ENCODE measurements around the gene CENATAC.
"Not testable (repeated sequence)": the region's sequence is repeated elsewhere in the genome, so short reads cannot be mapped to it uniquely, and the experiment has no call there.

CENATAC gene

DNA sequence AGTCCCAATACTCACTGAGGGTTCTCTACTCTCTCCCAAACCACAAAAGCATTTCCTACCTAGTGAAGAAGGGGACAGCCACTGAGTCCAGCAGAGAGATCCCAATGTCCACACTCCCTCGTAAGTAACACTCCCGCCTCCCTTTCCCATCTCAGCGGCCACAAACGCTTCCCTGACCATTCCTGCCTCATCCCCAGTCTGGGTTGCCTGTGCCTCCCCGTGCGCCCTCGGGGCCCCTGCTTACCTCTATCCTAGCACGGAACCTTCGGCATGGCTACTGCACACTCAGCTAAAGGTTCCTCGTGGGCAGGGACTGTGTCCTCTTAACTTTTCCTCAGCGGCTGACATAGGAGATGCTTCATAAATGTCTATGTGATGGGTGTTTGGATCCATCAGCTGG lies 40.4 kb upstream of the CENATAC start:
- H3K4me1 ChIP-seq (ENCODE audit: insufficient read depth, poor library complexity, severe bottlenecking) = no peaks in the 10 kb centered on the region
- no peaks in the 10 kb centered on the region for H3K27me3 ChIP-seq (ENCODE audit: insufficient read depth, poor library complexity, severe bottlenecking)
- DNase-seq (ENCODE audit: low spot score) (no peak), ATAC-seq (ENCODE audit: low read depth) (no peak)
- no peaks in the 10 kb centered on the region for H3K9me3 ChIP-seq (ENCODE audit: severe bottlenecking)
- no peaks in the 10 kb centered on the region for H3K36me3 ChIP-seq (ENCODE audit: low read depth)
- no peak overlapping the region for H3K27ac ChIP-seq (ENCODE audit: poor library complexity, severe bottlenecking)
- TF ChIP-seq, protein P1, sequence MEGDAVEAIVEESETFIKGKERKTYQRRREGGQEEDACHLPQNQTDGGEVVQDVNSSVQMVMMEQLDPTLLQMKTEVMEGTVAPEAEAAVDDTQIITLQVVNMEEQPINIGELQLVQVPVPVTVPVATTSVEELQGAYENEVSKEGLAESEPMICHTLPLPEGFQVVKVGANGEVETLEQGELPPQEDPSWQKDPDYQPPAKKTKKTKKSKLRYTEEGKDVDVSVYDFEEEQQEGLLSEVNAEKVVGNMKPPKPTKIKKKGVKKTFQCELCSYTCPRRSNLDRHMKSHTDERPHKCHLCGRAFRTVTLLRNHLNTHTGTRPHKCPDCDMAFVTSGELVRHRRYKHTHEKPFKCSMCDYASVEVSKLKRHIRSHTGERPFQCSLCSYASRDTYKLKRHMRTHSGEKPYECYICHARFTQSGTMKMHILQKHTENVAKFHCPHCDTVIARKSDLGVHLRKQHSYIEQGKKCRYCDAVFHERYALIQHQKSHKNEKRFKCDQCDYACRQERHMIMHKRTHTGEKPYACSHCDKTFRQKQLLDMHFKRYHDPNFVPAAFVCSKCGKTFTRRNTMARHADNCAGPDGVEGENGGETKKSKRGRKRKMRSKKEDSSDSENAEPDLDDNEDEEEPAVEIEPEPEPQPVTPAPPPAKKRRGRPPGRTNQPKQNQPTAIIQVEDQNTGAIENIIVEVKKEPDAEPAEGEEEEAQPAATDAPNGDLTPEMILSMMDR (IDR thresholded peaks at IDR 0.05; ENCODE audit: poor library complexity, severe bottlenecking) = no peak
- no peak overlapping the region for H3K4me3 ChIP-seq (ENCODE audit: severe bottlenecking)

DNA sequence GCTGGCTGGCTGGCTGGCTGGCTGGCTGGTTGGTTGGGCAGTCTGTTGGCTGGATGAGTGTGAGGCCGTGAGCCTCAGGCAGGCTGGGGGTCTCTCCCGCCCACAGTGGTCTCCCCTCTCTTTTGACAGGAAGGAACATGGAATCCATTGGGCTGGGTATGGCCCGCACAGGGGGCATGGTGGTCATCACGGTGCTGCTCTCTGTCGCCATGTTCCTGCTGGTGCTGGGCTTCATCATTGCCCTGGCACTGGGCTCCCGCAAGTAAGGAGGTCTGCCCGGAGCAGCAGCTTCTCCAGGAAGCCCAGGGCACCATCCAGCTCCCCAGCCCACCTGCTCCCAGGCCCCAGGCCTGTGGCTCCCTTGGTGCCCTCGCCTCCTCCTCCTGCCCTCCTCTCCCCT lies 40.0 kb upstream of the CENATAC start:
- TF ChIP-seq, protein P1 (IDR thresholded peaks at IDR 0.05; ENCODE audit: poor library complexity, severe bottlenecking) = no peak
- no peak overlapping the region for H3K4me3 ChIP-seq (ENCODE audit: severe bottlenecking)
- H3K27me3 ChIP-seq (ENCODE audit: insufficient read depth, poor library complexity, severe bottlenecking) = no peaks in the 10 kb centered on the region
- DNase-seq (ENCODE audit: low spot score) (no peak), ATAC-seq (ENCODE audit: low read depth) (no peak)
- H3K9me3 ChIP-seq (ENCODE audit: severe bottlenecking) = no peaks in the 10 kb centered on the region
- no peak overlapping the region for H3K27ac ChIP-seq (ENCODE audit: poor library complexity, severe bottlenecking)
- H3K4me1 ChIP-seq (ENCODE audit: insufficient read depth, poor library complexity, severe bottlenecking) = no peaks in the 10 kb centered on the region
- H3K36me3 ChIP-seq (ENCODE audit: low read depth) = no peaks in the 10 kb centered on the region

DNA sequence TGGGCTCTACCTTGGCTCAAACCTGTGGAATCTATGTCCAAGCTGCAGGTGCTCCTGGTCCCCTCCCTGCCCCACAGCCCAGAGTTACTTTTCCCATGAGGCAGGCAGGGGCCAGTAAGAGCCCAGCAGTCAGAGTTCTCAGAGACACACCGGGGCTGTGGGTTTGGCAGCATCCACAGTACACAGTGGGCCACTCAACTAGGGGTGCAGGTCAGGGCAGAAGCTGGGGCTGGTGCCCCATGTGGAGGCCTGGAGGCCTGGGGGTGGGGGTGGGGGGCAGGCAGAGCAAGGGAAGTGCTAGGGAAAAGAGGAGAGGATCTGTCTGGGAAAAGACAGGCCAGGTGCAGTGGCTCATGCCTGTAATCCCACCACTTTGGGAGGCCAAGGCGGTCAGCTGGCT lies 39.4 kb upstream of the CENATAC start:
- no peaks in the 10 kb centered on the region for H3K27me3 ChIP-seq (ENCODE audit: insufficient read depth, poor library complexity, severe bottlenecking)
- H3K36me3 ChIP-seq (ENCODE audit: low read depth) = no peaks in the 10 kb centered on the region
- H3K27ac ChIP-seq (ENCODE audit: poor library complexity, severe bottlenecking) = no peak overlapping the region
- DNase-seq (ENCODE audit: low spot score) = no peak
- no peaks in the 10 kb centered on the region for H3K9me3 ChIP-seq (ENCODE audit: severe bottlenecking)
- TF ChIP-seq, protein P1 (IDR thresholded peaks at IDR 0.05; ENCODE audit: poor library complexity, severe bottlenecking) = no peak
- no peak overlapping the region for H3K4me3 ChIP-seq (ENCODE audit: severe bottlenecking)
- no peaks in the 10 kb centered on the region for H3K4me1 ChIP-seq (ENCODE audit: insufficient read depth, poor library complexity, severe bottlenecking)
- no peak for ATAC-seq (ENCODE audit: low read depth)

DNA sequence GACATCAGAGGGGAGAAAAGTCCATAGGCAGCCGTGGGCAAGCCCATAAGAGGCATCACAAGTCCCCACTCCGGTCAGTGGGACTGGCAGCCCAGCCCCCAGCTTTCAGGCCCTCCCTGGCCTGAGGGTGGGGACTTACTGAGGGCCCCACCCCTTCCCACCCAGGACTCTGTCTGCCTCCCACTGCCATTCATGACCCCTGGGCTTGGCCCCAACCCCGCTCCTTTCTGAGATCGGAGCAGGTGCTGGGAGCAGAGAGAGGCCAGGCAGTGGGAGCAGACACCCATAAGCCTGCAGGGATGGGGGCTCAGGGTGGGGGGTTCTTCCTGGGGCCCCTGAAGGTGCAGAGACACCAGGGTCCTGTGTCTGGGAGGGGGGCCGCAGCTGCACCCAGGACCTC lies 36.7 kb upstream of the CENATAC start:
- Histone ChIP-seq H3K27ac (ENCODE audit: poor library complexity, severe bottlenecking) (no peak overlapping the region), H3K27me3 (ENCODE audit: insufficient read depth, poor library complexity, severe bottlenecking) (no peaks in the 10 kb centered on the region), H3K9me3 (ENCODE audit: severe bottlenecking) (no peaks in the 10 kb centered on the region), H3K4me3 (ENCODE audit: severe bottlenecking) (no peak overlapping the region), H3K36me3 (ENCODE audit: low read depth) (no peaks in the 10 kb centered on the region), H3K4me1 (ENCODE audit: insufficient read depth, poor library complexity, severe bottlenecking) (no peaks in the 10 kb centered on the region)
- TF ChIP-seq, protein P1 (IDR thresholded peaks at IDR 0.05; ENCODE audit: poor library complexity, severe bottlenecking) = no peak
- ATAC-seq (ENCODE audit: low read depth) (no peak), DNase-seq (ENCODE audit: low spot score) (no peak)

DNA sequence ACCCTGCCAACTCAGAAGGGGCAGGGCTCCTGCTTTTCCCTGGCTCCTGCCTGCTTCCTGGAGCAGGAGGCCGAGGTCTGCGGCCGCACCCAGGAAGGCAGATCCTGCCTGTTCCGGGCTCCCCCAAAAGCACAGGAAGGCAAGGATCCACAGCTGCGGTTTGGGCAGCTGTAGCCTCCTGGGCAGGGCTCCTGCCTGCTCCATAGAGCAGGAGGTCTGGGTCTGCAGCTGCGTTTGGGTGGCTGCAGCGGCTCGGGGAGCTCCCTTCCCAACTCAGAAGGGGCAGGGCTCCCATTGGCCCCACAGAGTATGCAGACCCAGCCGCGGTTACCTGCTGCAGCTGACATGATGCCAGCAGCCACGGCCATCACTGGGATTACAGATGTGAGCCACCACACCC lies 36.3 kb upstream of the CENATAC start:
- TF ChIP-seq, protein P1 (IDR thresholded peaks at IDR 0.05; ENCODE audit: poor library complexity, severe bottlenecking) = no peak
- Histone ChIP-seq H3K27me3 (ENCODE audit: insufficient read depth, poor library complexity, severe bottlenecking) (no peaks in the 10 kb centered on the region), H3K27ac (ENCODE audit: poor library complexity, severe bottlenecking) (no peak overlapping the region), H3K4me1 (ENCODE audit: insufficient read depth, poor library complexity, severe bottlenecking) (no peaks in the 10 kb centered on the region), H3K4me3 (ENCODE audit: severe bottlenecking) (no peak overlapping the region), H3K9me3 (ENCODE audit: severe bottlenecking) (no peaks in the 10 kb centered on the region), H3K36me3 (ENCODE audit: low read depth) (no peaks in the 10 kb centered on the region)
- DNase-seq (ENCODE audit: low spot score) = no peak
- ATAC-seq (ENCODE audit: low read depth) = no peak

DNA sequence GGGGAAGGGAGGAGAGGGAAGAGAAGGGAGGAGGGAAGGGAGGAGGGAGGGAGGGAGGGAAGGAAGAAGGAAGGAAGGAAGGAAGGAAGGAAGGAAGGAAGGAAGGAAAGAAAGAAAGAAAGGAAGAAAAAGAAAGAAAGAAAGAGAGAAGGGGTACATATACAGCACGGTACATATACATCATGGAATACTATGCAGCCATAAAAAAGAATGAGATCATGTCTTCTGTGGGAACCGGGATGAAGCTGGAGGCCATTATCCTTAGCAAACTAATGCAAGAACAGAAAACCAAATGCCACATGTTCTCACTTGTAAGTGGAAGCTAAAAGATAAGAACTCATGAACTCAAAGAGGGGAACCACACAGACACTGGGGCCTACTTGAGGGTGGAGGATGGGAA lies 28.4 kb upstream of the CENATAC start:
- not testable (repeated sequence) for H3K27ac ChIP-seq (ENCODE audit: poor library complexity, severe bottlenecking); DNase-seq (ENCODE audit: low spot score); H3K27me3 ChIP-seq (ENCODE audit: insufficient read depth, poor library complexity, severe bottlenecking); ATAC-seq (ENCODE audit: low read depth); H3K4me1 ChIP-seq (ENCODE audit: insufficient read depth, poor library complexity, severe bottlenecking); H3K4me3 ChIP-seq (ENCODE audit: severe bottlenecking); H3K9me3 ChIP-seq (ENCODE audit: severe bottlenecking); H3K36me3 ChIP-seq (ENCODE audit: low read depth)
